ENCODE results near the gene DESI2.
"Not testable (repeated sequence)": the region's sequence is repeated elsewhere in the genome, so short reads cannot be mapped to it uniquely, and the experiment has no call there.

The DESI2 gene

DNA sequence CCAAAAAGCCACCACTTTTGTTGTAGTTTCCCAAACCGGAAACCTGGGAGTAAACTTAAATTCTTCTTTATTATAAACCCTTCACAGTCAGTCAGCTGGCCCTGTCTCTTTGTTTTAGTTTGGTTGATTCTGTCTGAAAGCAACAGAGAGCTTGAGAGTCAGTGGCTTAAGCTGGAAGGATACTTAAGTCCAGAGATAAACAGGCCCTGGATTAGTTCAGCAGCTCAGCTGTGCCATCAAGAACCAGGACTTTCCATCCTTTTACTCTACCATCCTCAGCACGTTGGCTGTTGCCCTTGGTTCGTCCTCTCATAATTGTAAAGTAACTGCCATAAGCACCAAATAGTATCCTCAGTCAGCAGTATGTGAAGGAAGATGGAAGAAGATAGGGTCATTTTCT is 4.5 kb downstream of the DESI2 start:
- DNase-seq, result no peak
- Histone ChIP-seq H3K27me3 (no peaks in the 10 kb centered on the region), H3K4me3 (ENCODE audit: low read depth, low read length) (no peak overlapping the region)

GRCh38 chr1:244659694-244660093 is 6.8 kb downstream of the DESI2 start:
- Histone ChIP-seq H3K4me1 (peaks cover 2% of the 10 kb centered on the region; the same call in 1 of the 2 replicates), H3K36me3 (peaks cover 12% of the 10 kb centered on the region), H3K9me3 (no peaks in the 10 kb centered on the region), H3K4me3 (ENCODE audit: low read depth, low read length) (no peak overlapping the region), H3K27me3 (no peaks in the 10 kb centered on the region)
- DNase-seq, result no peak
- TF ChIP-seq, protein P1, sequence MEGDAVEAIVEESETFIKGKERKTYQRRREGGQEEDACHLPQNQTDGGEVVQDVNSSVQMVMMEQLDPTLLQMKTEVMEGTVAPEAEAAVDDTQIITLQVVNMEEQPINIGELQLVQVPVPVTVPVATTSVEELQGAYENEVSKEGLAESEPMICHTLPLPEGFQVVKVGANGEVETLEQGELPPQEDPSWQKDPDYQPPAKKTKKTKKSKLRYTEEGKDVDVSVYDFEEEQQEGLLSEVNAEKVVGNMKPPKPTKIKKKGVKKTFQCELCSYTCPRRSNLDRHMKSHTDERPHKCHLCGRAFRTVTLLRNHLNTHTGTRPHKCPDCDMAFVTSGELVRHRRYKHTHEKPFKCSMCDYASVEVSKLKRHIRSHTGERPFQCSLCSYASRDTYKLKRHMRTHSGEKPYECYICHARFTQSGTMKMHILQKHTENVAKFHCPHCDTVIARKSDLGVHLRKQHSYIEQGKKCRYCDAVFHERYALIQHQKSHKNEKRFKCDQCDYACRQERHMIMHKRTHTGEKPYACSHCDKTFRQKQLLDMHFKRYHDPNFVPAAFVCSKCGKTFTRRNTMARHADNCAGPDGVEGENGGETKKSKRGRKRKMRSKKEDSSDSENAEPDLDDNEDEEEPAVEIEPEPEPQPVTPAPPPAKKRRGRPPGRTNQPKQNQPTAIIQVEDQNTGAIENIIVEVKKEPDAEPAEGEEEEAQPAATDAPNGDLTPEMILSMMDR (IDR thresholded peaks at IDR 0.05; ENCODE audit: low read depth, low read length), result no peak

More for the DNA sequence above, 4.5 kb downstream of the DESI2 start:
- Histone ChIP-seq H3K4me1 (no peaks in the 10 kb centered on the region), H3K9me3 (no peaks in the 10 kb centered on the region), H3K36me3 (peaks cover 12% of the 10 kb centered on the region)
- TF ChIP-seq, protein P1 (IDR thresholded peaks at IDR 0.05; ENCODE audit: low read depth, low read length), result no peak

DNA sequence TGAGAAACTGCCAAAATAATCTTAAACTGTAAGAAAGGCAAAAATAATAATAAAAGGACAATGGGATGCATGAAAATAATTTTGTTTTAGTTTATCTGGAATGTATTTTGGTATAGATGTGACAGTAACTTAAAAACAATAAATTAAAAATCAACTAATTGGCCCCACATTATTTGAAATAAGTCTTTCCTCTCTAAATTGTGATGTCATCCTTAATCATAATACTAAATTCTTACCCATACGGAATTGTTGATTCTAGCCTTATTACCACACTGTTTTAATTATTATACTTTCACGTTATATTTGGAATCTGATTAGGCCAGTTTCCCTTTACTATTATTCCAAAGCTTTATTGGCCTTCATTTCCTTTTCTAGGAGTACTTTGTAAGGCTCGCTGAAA is 7.7 kb downstream of the DESI2 start:
- TF ChIP-seq, protein P1 (IDR thresholded peaks at IDR 0.05; ENCODE audit: low read depth, low read length), result no peak
- DNase-seq, result no peak
- Histone ChIP-seq H3K4me3 (ENCODE audit: low read depth, low read length) (no peak overlapping the region), H3K4me1 (peaks cover 2% of the 10 kb centered on the region; the same call in 1 of the 2 replicates), H3K27me3 (no peaks in the 10 kb centered on the region), H3K36me3 (peaks cover 12% of the 10 kb centered on the region), H3K9me3 (no peaks in the 10 kb centered on the region)

GRCh38 chr1:244661569-244662312 is 8.8 kb downstream of the DESI2 start:
- DNase-seq; H3K4me1 ChIP-seq; H3K4me3 ChIP-seq (ENCODE audit: low read depth, low read length); H3K9me3 ChIP-seq; H3K27me3 ChIP-seq: not testable (repeated sequence)
- H3K36me3 ChIP-seq, result peaks cover 12% of the 10 kb centered on the region

- Histone ChIP-seq H3K4me3 (ENCODE audit: low read depth, low read length) (no peak overlapping the region), H3K36me3 (peaks cover 6% of the 10 kb centered on the region)
- TF ChIP-seq, protein P1 (IDR thresholded peaks at IDR 0.05; ENCODE audit: low read depth, low read length), result no peak
Observed at GRCh38 chr1:244662599-244662998, 9.7 kb downstream of the DESI2 start.

DNA sequence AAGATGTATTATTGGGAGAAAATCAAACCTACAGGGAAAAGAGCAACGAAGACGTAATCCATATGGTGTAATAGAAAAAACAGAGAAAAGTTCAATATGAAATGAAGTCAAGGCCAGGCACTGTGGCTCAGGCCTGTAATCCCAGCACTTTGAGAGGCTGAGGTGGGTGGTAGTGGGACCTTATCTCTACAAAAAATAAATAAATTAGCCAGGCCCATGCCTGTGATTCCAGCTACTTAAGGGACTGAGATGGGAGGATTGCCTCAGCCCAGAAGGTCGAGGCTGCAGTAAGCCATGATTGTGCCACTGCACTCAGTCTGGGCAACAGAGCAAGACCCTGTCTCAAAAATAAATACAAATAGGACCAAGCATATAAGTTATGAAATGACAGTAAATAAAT is 11.4 kb downstream of the DESI2 start:
- H3K36me3 ChIP-seq, result no peaks in the 10 kb centered on the region; the same call in 1 of the 2 replicates
- TF ChIP-seq, protein P1 (IDR thresholded peaks at IDR 0.05; ENCODE audit: low read depth, low read length), result no peak

More at GRCh38 chr1:244662599-244662998, 9.7 kb downstream of the DESI2 start:
- peaks cover 2% of the 10 kb centered on the region; the same call in 1 of the 2 replicates for H3K4me1 ChIP-seq
- H3K9me3 ChIP-seq, result no peaks in the 10 kb centered on the region
- no peak for DNase-seq
- H3K27me3 ChIP-seq, result no peaks in the 10 kb centered on the region

More for the DNA sequence above, 11.4 kb downstream of the DESI2 start:
- Histone ChIP-seq H3K4me1 (peaks cover 2% of the 10 kb centered on the region; the same call in 1 of the 2 replicates), H3K27me3 (no peaks in the 10 kb centered on the region), H3K4me3 (ENCODE audit: low read depth, low read length) (no peak overlapping the region), H3K9me3 (no peaks in the 10 kb centered on the region)
- DNase-seq, result peak; percentile 26
